ENCODE measurements around the gene ALDH3A1.
"Not testable (repeated sequence)": the region's sequence is repeated elsewhere in the genome, so short reads cannot be mapped to it uniquely, and the experiment has no call there.

The ALDH3A1 gene

DNA sequence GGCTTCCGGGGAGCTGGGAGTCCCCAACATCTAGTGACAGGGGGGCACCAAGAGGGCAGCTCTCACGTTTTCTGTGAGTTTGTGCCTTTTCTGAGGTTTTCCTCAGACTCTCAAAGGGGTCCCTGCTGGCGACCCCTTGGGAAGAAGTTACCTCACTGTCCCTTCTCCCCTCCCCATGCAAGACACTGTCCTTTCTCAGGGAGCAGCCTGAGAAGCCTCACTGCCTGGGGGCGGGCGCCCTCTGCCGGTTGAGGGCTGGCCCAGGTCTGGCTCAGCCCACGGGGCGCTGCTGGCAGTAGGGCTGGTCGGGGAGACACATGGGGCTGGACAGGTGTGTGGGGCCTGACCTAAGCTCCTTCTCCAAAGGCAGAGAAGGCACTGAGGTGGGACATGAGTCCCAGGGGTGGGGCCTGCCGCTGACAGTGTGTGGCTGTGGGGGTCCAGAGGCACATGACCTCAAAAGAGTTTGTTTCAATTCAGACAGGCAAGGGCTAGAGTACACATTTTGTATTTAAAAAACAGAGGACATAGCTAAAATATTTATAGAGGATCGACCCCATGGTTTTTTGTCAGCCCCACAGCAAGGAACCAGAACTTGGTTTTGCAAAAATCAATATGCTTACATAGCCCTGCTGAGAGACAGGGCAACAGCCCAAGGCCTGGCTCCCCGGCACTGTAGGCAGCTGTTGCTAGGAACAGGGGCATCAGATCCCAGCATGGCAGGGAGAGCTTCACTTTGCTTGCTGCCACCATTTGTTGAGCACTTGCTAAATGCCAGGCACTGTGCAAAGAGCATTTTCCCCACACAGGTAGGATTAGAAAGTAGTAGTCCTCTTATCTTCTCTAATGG lies 18.5 kb upstream of the ALDH3A1 start:
- peak; percentile 98 for TF ChIP-seq CTCF (IDR thresholded peaks at IDR 0.05; ENCODE audit: borderline replicate concordance, insufficient read depth, low read depth, low read length)
- H3K4me3 ChIP-seq (ENCODE audit: low read depth, low read length): no peak overlapping the region

DNA sequence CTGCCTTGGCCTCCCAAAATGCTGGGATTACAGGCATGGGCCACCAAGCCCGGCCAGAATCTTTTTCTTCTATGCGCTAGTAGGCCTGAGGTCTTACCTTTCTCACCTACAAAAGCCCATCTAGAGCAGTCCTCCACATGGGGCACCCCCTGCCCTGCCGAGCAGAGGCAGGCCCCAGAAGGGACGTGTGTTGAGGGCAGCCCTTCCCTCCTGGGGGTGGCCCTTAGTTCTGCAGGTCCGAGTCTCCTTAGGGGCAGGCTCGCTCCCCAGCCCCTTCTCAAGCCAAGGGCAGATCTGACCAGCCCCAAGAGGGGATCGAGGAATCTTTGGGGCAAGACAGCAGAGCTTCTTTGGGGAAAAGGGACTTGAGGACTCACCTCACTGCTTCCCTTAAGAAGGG lies 17.9 kb upstream of the ALDH3A1 start:
- no peak overlapping the region for H3K4me3 ChIP-seq (ENCODE audit: low read depth, low read length)
- TF ChIP-seq CTCF (IDR thresholded peaks at IDR 0.05; ENCODE audit: borderline replicate concordance, insufficient read depth, low read depth, low read length): no peak

GRCh38 chr17:19763991-19764390 lies 15.9 kb upstream of the ALDH3A1 start:
- not testable (repeated sequence) for H3K4me3 ChIP-seq (ENCODE audit: low read depth, low read length)

- no peak overlapping the region for H3K4me3 ChIP-seq (ENCODE audit: low read depth, low read length)
- no peak for TF ChIP-seq CTCF (IDR thresholded peaks at IDR 0.05; ENCODE audit: borderline replicate concordance, insufficient read depth, low read depth, low read length)
Observed at GRCh38 chr17:19763416-19763815, 15.3 kb upstream of the ALDH3A1 start.

GRCh38 chr17:19762515-19762961 lies 14.4 kb upstream of the ALDH3A1 start:
- H3K4me3 ChIP-seq (ENCODE audit: low read depth, low read length): no peak overlapping the region
- TF ChIP-seq CTCF (IDR thresholded peaks at IDR 0.05; ENCODE audit: borderline replicate concordance, insufficient read depth, low read depth, low read length): peak; percentile 92

- H3K4me3 ChIP-seq (ENCODE audit: low read depth, low read length): no peak overlapping the region
- TF ChIP-seq CTCF (IDR thresholded peaks at IDR 0.05; ENCODE audit: borderline replicate concordance, insufficient read depth, low read depth, low read length): no peak
Observed at GRCh38 chr17:19760746-19761145, 12.6 kb upstream of the ALDH3A1 start.

DNA sequence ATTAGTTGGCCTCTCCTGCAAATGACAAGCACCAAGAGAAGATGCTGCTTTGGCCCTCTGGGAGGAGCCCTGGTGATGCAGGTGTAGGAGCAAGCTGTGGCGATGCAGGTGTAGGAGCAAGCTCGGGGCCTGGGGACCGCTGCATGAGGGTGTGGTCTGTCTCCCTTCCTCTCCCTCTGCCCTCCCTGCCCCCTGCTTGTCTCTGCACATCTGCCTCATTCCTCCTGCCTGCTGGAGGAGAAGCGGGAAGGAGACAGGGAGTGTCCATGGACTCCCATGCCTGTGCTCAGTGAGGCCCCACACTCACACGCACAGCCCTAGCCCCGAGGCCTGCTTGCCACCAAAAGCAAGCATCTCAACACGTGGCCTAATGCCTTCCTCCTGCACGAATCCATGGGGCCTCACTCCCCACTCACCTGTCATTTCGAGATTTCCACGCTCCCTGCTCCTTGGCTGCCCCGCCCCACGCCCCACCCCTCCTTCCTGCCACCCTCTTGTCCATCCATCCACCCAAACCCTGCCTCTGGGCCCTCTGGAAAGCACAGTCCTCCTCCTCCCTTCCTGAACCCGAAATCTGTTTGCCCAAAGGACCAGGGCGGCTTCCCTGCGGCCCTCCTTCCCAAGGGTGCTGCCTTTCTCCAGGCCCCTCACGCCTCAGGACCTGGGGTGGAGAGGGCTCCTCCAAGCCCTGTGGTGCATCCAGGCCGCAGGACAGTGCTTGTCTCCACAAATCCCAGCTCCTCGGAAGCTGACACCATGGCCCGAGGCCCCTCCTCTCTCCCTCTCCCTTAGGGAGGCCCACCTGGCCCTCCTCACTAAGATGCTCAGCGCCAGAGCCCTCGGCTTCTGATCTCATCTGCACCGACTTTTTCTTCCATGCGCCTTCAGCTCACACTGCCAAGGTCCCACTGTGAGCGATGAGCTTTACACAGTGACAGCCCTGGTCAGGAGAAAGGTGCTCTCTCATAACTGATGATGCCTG lies 11.8 kb upstream of the ALDH3A1 start:
- no peak overlapping the region for H3K4me3 ChIP-seq (ENCODE audit: low read depth, low read length)
- TF ChIP-seq CTCF (IDR thresholded peaks at IDR 0.05; ENCODE audit: borderline replicate concordance, insufficient read depth, low read depth, low read length): no peak
